ENCODE results near the gene EPHX1.
A peak's percentile ranks its signal among the peaks of the same experiment; 100 is the strongest.

EPHX1 gene

DNA sequence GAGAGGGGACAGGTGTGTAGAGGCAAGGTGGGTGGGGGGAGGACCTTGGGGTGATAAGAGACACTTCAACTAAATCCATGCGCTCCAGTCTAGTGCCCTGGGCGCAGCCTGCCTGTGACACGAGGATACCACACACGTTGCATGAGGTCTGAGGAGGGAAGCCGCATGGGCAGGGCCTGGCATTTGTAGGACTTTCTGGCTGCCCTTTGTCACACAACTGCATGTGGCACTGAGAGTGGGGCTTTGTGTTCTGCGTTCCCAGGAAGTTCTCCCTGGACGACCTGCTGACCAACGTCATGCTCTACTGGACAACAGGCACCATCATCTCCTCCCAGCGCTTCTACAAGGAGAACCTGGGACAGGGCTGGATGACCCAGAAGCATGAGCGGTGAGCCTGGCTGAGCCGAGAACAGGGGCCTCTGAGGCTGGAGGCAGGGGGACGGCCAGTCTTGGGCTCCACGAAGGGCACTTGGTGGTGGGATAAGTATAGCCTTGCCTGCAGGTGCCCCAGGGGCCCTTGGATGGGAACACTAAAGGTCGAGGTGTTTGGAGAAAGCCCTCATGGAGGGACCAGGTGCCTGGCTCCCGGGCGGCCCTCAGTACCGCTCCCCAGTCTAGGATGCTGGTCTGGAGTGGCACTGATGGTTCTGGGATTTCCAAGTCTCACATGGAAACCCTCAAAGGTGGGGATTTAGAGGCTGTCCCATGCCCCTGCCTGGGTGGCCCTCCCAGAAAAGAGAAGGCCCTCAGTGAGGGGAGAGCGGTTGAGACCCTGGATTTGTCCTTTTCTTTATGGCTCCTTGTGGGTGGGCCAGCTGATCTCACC is 34.5 kb downstream of the EPHX1 start:
- no peak for DNase-seq

DNA sequence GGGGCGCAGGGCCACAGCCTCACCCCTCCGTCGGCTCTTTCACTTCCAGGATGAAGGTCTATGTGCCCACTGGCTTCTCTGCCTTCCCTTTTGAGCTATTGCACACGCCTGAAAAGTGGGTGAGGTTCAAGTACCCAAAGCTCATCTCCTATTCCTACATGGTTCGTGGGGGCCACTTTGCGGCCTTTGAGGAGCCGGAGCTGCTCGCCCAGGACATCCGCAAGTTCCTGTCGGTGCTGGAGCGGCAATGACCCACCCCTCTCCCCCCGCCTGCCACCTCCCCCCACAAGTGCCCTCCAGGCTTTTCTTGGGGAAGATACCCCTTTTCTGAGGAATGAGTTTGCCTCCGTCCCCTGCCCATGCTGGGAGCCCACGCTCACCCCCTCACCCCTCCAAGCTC is 35.2 kb downstream of the EPHX1 start:
- no peak for DNase-seq

DNA sequence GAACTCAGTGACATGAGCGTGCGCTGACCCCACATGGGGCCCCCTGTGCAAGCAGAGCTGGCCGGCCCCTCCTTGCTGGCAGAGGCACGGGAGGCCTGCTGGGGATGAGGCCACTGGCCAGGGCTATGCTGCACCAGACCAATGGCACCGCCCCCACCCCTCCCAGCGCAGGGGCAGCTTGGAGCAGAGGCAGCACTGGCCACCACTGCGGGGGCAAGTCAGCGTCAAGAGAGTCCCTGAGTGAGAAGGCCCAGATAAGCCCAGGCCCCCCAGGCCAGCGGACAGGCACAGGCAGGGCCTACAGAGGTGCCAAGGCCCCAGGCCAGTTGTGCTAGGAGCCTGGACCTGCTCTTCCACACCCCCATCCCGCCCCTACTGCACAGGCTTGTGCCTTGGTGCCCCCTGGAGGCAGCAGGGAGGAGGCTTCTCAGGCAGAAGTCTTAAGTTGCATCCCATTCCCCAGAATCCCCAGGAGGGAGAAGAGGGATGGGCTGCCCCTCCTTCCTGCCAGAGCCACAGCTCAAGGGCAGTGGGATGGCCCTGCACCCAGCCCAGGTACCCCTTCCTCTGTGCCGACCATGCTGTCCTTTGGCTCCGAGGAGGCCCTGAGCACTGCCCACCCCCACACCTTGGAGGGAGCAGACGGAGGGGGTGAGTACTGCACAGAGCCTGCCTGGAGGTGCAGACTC is 35.8 kb downstream of the EPHX1 start:
- peak; percentile 75 for DNase-seq

DNA sequence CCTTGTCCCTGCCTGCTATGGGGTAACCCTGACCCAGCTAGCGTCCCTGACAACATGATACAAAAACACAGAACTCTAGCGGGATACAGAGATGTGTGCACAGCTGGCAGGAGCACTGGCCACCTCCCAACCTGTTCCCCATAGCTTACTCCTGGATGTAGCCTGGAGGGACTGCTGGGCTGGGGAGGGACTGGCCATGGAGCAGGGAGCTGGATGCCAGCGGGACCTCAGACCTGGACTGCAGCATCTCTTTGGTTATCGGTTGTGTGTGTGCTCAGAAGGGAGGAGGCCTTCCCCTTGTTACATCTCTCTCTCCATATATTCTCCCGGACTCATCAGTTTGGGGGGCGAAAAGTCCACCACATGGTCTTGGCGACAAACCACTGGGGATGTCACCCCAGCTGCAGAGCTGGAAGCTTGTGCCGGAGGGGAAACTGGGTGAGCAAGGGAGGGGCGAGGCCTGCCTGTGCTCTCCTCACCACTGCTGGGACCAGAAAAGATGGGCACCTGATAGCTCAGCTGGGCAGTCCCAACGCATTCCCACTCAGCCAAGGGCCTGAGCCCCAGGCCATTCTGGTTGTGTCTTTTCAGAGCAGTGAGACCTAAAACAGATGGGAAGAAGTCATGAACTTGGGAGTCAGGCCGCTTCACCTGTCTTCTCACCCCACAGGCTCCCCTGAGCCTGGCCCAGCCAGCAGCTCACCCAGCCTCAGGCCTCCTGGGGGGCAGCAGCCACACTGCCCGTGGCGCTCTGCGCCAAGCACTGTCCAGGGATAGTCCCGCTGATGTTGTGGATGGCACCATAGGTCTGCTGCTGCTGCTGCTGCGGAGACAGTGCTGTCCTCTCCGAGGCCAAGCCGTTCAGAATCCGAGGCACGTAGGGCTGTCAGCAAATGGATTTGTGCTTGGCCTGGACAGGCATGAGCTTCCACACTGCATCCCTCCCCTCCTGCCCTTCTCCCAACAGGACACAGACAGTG is 36.7 kb downstream of the EPHX1 start:
- no peak for DNase-seq

DNA sequence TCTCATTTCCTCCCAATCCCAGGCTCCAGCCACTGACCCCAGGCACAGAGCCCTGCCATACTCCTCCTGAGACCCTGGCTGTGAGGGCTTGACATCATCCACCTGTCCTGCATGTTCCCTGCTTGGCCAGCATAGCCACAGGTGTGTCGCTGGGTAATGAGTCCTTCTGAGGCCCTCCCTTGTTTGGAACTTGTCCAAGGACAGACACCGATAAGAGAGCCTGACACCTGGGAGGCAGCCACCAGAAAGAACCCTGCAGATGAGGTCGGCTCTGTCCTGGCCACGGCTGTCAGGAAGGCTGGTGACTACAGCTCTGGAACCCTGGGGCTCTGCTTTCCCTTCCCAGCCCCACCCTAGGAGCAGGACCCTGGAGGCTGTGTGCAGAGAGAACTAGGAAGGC is 37.7 kb downstream of the EPHX1 start:
- no peak for DNase-seq

DNA sequence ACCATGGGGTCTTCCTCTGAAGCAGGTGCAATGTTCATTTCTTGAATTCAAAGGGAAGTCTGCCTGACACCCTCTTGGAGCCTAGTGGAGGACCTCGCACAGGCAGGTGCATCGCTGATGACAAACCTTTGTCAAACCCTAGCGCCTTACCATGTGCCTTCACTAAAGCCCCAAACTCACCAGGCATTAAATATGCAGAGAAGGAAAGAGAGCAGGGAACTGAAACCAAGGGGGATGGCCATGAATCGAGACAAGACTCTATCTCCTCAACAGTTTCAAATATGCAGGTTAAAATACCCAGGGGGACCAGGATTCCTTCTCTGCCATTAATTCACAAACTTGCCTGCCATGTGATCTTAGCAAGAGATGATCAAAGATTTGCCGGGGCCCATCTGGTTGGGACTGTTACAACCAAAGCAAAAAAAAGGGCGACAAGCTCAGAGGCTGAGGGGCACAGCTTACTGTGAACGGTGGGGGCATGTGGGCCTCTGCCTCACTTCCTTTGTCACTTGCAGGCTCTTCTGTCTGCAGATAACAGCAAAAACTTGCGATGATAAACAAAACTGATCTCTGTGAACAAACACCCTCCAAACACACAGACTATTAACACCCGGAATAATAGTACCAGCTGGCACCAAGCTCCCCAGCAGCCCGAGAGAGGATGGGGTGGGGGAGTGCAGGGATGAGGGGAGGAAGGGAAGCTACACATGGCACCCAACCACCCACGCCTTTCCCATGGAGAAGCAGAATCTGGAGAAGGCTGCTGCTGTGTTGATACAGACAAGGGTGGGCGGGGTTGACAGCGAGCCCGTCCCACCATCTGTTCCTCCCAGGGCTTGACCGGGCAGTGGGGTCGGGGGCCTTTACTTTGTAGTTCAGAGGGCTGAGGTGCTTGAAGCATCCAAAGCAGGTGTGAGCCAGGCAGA is 38.4 kb downstream of the EPHX1 start:
- peak; percentile 50 for DNase-seq

DNA sequence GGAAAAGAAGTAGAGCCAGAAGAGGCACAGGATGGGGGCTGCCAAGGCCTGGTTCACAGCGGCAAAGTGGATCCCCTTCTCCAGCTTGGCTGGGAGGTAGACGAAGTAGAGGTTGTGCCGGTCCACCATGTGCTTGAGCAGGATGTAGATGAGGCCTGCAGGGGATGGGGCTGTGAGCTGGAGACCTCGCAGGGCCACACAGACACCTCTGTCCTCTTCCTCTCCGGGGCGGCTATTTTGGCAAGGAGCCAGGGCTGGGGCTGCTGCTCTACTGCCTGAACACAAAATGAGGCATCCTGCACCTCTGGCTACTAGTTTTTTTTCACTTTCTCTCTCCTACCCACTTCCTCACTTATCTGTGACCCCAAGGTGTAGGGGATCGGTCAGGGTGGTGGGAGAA is 40.0 kb downstream of the EPHX1 start:
- DNase-seq = peak; percentile 73

DNA sequence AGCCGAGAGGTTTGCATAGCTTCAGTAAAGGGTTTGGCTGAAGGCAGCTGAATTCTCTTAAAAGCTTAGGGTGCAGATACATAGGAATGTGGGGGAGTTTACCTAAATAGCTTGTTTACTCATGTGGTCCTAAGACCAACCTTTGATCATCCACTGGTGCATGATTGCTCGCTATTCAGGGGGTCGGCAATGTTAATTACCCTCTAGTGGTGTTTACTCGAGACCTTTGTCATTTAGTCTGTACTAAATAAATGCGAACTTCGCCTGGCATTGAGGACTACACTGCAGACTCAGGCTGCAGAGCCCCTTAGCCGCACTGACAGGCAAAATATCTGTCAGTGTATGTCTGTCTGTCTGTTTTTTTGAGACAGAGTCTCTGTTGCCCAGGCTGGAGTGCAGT is 40.4 kb downstream of the EPHX1 start:
- DNase-seq = no peak

DNA sequence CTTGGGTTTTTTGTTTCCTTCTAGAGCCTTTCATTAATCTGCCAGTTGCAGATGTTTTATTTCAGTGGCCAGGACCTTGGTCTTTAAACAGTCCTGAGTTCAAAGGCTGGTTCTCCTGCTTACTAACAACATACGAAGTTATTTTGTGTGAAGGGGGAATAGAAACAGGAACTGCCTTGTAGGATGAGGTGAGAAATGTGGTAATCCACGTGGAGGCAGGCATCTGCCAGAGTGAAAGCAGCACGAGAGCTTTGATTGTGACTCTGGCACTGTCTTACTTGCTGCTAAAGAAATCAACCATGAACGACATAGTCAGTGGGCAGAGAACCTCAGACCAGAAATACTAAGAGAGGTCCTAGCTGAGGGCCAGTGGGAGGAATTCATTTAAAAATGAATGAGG is 41.9 kb downstream of the EPHX1 start:
- no peak for DNase-seq

DNA sequence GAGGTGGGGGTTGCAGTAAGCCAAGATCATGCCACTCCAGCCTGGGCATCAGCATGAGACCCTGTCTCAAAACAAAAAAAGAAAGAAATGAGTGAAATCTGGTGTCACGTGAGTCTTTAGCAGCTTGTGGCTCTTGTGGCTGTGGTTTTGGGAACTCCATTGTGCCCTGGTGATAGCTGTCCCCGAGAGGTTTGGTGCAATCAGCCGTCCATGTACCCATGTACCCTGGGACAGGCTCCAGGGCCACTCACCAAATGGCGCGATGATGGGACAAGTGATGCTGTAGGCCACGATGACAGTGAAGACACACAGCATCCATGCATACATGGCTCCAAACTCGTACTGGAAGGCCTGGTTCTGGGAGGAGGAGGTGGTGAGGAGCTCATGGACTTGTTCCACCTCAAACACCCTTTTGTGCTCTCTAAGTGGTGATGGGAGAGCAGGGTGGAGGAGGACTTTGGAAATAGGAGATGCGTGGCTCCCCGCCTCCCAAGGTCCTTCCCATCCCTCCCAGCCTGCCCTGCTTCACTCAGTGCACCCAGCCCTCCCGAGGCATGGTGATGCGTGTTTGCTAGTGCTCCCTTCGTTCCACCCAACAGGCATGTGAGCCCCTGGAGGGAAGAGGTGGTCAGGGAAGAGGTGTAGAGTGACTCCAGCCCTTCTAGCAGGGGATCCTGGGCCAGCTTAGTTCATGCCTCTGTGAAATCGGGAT is 42.6 kb downstream of the EPHX1 start:
- no peak for DNase-seq

DNA sequence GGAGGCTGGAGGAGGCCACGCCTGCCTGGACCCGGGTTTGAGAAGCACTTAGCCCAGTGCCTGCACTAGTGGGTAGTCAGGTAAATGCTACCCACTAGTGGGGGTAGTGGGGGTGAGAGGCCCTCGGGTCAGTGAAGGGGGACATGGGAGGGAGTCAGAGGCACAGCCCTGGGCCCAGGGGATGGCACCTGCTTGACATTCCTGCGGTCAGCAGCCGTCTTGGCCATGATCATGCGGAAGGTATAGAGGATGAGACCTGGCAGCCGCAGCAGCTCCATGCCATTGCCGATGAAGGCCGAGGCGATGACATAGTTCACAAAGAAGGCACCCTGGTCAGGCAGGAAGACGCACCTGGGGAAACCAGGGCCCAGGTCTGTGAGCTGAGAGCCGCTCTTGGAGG is 43.5 kb downstream of the EPHX1 start:
- DNase-seq = no peak

DNA sequence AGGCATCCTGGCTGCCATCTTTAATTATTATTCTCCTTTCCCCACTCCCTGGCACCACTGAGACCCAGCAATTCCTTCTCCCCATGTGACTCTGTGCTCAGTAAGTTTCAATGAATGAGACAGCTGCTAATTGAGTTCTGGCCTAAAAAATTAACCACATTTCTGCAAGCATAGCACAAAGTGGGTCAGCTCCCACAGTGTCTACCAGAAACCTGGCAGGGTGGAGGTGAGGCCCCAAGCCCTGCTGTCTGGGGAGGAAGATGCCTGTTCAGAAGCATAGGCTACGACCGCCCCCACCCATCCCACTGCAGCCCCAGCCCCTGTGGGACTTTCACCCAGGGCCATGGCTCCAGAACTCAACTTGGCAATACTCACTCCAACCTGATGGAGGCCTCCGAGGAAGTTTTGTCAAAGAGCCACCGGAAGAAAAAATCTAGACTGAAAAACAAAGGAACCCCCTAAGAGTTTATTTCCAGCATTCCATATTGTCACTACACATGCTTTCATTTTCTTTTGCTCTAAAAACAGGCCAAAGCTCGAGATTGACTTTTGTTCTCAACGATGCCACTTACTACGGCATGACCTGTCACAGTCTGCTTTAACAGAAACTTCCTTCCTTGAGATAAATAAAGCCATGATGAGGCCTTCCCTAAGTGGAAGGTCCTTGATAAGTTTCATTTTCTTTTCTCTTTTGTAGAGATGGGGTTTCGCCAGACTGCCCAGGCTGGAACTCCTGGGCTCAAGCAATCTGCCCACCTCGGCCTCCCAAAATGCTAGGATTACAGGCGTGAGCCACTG is 45.8 kb downstream of the EPHX1 start:
- DNase-seq = no peak

DNA sequence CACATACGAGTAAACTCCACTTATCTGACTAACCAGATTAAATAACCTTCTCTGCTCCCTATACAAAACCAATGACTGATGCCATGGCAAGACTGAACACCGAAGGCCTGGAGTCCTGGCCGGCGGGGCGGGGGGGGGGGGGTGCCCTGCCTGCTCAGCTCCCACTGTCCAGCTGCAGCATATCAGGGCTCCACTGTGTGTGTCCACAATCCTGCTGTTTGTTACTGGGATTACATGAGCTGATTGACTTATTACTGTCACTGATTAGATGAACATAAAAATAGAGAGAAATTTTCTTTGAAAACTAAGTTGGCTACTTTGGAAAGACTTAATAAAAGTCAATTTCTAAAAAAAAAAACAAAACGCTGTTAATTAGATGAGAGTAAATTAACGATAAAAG is 47.3 kb downstream of the EPHX1 start:
- no peak for DNase-seq

DNA sequence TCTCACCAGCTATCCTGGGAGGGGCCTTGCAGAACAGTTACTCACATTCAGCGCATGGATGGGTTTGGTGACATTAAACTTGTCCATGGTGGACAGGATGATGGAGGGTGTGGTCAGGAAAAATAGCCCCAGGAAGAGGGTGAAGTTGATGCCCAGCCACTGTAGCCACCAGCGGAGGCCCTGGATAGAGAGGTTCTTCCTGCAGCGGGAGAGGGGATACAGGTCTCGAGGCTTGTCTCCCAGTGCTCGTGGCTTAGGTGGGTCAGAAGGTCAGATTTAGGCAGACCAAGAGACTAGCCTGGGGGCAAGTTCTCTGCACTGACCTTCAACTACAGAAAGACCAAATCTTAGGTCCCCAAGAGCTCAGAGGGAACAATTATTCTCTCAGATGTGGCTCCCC is 49.2 kb downstream of the EPHX1 start:
- no peak for DNase-seq

DNA sequence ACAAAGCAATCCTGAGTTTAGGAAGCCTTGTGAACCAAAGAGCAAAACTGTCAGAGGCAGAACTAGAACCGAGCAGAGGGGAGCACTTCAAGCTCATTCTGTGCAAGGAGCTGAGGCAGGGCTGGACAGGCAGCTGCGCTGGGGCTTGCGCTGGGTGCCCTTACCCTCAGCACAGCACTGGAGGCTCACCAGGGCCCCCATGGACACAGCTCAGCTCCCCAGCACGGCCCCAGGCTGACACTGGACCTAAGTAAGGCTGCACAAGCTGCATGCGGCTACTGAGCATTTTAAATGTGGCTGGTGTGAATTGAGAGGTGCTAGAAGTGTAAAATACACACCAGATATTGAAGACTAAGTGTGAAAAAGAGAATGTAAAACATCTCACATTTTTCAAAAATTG is 50.2 kb downstream of the EPHX1 start:
- no peak for DNase-seq

DNA sequence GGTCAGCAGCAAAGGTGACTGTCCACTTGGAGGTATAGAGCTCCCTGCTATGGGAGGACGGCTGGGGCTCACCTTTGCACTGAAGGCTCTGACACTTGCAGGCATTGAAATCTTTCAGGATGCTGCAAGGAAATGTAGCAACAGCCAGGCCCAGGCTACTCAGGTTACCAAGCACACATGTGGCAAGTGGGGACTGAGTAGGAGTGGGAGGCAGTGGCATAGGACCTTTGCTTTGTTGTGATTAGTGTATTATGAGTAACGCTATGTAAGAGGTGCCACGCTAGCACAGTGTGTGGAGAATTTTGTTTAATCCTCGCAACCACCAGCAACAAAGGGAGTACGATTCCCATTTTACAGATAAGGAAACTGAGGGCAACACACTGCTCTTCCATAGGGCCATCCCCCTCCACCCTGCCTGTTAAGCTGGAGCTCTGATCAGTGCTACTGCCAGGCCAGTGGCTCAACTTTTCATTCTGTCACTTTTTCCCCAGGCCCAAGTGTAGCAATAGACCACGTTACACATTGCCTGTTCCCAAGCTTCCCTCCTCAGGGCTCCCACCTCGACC is 51.0 kb downstream of the EPHX1 start:
- no peak for DNase-seq

DNA sequence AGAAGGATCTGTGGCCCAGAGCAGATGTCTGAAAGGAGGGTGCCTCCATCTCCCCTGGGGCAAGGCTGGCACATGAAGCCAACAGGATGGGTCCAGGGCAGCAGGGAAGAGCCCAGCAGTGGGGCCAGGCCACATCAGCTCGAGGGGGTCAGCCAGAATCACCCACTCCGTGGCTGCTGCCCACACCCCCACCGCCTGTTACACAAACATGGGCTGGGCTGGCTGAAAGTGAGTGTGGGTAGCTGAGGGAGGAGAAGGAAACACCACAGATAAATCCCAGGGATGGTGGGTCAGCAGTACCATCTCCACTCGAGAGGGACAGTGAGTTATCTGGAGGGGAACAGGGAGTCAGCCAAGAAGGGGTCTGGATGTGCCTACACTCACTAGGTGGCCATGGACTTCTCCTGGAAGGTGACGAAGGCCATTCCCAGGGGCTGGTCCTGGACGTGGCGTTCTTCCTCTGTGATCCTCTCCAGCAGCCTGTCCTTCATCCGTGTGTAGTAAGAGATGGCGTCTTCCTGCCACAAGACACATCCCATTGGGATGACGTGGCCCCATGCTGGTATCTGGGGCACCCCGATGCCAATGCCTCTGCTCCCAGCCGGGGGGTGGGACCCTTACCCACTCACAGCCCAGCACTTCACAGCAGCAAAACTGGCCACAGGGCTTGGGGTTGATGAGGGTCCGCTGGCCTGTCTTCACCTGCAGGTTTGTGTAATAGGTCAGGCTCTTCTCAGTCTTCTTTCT is 52.1 kb downstream of the EPHX1 start:
- no peak for DNase-seq

DNA sequence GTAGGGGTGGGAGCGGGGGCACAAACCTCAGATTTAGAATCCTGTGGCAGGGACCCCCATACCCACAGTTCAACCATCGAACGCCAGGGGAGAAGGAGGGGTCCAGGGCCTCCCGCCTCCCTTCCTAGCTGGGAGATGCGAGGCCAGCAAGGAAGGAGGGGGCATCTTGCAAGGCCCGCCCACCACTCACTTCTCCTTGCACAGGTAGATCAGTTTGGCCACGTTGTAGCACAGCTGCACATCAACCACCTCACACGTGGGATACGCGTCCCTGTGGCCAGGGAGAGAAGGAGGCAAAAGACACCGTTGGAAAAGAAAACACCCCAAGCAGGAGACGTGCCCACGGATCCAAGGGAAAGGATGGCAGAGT is 52.6 kb downstream of the EPHX1 start:
- no peak for DNase-seq

DNA sequence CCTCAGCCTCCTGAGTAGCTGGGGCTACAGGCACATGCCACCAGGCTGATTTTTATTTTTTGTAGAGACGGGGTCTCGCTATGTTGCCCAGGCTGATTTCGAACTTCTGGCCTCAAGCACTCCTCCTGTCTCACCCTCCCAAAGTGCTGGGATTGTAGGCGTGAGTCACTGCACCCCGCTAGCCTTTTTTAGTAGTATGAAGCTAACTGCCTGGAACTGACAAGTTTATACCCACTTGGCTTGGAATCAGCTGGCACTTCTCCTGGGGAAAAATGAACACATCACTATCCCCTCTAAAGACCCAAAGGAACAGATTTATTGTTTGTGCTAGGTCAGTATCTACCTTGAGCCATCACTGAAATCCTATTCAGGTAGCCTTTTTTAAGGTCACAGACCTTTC is 53.2 kb downstream of the EPHX1 start:
- no peak for DNase-seq

DNA sequence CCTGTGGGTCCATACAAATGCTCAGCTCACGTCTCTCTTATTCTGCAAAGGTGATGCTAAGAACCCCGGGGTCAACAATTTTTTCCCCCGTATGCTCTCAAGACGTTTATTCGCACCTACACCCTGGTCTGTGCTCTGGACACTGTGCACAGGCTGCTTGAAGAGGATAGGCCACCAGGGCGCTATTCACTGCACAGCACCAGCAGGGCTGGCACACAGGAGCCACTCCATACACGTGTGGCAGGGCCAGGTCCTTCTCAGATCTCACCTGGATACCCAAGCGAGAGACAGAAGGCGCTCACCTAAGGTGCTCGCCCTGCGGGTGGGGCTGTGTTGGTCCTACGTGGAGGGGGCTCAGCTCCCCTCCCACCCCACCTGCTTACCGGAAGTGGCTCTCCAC is 55.6 kb downstream of the EPHX1 start:
- DNase-seq = no peak

All from hematopoietic multipotent progenitor cell treated with erythropoietin and hydrocortisone succinate and interleukin-3 and kit ligand, for 8 days (in vitro differentiated cells).